ENCODE results near the gene SUPT3H.

The SUPT3H gene

DNA sequence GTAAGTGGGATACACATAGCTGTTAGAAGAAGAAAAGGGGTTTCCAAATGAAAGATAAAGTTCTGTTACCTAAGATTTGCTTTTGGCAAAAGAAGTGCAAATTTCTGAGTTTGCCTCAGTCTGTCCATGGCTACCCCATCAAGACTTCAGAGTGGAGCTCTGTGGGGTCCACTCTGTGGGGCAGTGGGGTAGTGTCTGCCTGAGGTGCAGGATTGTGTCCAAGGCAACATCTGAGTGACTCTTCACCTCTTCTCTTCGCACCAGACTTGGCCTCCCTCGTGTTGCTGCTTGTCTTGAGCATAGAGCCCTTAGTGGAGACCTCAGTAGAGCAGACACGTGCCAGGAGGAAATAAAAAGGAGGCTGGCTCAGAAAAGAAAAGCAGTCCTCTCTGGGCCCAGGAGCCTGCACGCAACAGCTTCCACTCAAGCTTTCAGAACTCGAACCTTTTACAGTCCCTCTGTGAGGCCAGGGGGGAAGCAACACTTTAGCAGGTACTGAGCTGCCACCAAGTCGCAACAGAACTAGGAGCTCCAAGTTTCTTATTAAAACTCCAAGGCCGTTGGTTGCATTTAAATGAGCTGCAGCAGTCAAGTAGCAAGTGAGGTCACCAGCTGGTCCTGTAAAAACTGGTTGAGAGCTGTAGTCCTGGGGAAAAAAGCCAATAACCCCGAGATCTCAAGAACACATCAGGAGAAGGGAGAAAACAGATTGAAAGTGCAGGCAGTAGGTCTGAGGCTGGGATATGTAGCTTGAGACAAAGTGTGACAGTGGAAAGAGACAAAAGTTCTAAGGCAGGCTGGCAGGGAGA, 576.7 kb downstream of the SUPT3H start:
- DNase-seq, result no peak
- H3K9me3 Mint-ChIP-seq, result no peaks in the 10 kb centered on the region
- peaks cover 21% of the 10 kb centered on the region for H3K4me1 Mint-ChIP-seq
- no peak overlapping the region for H3K27ac Mint-ChIP-seq
- no peak overlapping the region for H3K4me3 Mint-ChIP-seq
- H3K36me3 Mint-ChIP-seq (ENCODE audit: low read depth), result no peaks in the 10 kb centered on the region
- H3K27me3 Mint-ChIP-seq (ENCODE audit: low read depth, poor library complexity), result peaks cover 6% of the 10 kb centered on the region
- TF ChIP-seq, protein P1, sequence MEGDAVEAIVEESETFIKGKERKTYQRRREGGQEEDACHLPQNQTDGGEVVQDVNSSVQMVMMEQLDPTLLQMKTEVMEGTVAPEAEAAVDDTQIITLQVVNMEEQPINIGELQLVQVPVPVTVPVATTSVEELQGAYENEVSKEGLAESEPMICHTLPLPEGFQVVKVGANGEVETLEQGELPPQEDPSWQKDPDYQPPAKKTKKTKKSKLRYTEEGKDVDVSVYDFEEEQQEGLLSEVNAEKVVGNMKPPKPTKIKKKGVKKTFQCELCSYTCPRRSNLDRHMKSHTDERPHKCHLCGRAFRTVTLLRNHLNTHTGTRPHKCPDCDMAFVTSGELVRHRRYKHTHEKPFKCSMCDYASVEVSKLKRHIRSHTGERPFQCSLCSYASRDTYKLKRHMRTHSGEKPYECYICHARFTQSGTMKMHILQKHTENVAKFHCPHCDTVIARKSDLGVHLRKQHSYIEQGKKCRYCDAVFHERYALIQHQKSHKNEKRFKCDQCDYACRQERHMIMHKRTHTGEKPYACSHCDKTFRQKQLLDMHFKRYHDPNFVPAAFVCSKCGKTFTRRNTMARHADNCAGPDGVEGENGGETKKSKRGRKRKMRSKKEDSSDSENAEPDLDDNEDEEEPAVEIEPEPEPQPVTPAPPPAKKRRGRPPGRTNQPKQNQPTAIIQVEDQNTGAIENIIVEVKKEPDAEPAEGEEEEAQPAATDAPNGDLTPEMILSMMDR (IDR thresholded peaks at IDR 0.05), result no peak

DNA sequence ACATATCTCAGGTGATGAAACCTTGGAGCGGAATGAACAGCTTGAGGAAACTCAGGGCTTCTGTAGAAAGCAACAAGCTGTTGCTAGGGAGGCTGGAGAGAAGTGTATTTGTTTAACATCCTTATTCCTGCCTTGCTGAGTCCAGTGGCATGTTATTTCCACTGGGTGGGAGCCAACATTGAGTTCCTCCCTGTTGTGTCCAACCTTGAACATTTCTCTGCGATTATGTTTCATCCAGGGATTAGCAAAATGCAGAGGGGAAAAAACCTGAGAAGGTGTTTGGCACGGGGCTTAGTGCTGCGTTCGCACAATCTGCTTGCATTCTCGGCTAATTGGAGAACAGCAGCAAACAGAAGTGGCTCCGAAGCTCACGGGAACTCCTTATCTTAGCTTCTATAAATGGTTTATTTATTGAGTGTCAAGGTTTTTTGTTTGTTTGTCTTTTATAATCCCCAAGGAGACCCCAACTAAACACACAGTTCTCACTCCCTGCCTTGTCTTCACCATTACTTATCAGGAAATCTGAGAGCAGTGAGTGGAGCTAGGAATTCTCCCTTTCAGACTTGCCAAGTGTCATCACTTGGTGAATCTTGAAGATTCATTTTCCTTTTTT, 577.5 kb downstream of the SUPT3H start:
- H3K36me3 Mint-ChIP-seq (ENCODE audit: low read depth), result no peaks in the 10 kb centered on the region
- no peak overlapping the region for H3K4me3 Mint-ChIP-seq
- DNase-seq, result no peak
- TF ChIP-seq, protein P1 (IDR thresholded peaks at IDR 0.05), result no peak
- peaks cover 6% of the 10 kb centered on the region for H3K27me3 Mint-ChIP-seq (ENCODE audit: low read depth, poor library complexity)
- H3K4me1 Mint-ChIP-seq, result peaks cover 21% of the 10 kb centered on the region
- H3K27ac Mint-ChIP-seq, result no peak overlapping the region
- no peaks in the 10 kb centered on the region for H3K9me3 Mint-ChIP-seq

DNA sequence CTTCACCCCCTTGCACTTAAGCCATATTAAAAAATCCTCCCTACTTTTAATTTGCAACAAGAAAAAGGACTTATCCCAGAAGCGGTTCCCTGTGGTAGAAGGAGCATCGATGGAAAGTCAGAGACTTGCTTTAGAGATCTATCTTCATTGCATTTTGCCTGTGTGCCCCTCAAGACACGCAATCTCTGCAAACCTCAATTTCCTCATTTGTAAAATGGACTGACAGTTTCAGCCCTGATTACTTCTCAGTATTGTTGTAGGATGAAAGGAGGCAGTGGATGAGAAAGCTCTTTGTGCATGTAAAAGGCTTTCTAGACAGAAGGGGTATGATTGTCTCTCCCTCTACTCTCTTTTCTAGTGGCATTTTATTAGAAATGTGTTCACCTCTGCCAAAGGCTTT, 580.0 kb downstream of the SUPT3H start:
- H3K36me3 Mint-ChIP-seq (ENCODE audit: low read depth), result no peaks in the 10 kb centered on the region
- TF ChIP-seq, protein P1 (IDR thresholded peaks at IDR 0.05), result no peak
- no peak for DNase-seq
- peaks cover 4% of the 10 kb centered on the region for H3K27me3 Mint-ChIP-seq (ENCODE audit: low read depth, poor library complexity)
- H3K9me3 Mint-ChIP-seq, result no peaks in the 10 kb centered on the region
- H3K4me3 Mint-ChIP-seq, result no peak overlapping the region
- no peak overlapping the region for H3K27ac Mint-ChIP-seq
- peaks cover 21% of the 10 kb centered on the region for H3K4me1 Mint-ChIP-seq

DNA sequence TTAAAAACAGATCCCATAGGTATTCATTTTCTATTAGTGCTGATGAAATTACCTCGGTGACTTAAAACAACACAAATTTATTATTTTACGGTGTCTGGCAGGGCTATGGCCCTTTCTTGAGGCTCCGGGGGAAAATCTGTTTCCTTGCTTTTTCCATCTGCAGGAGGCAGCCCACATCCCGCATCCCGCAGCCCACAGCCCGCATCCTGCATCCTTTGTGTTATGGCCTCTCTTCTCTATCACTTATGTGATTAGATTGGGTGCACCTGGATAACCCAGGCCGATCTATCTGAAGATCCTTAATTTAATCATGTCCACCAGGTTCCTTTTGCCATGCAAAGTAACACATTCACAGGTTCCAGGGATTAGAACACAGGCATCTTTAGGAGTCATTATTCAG, 582.4 kb downstream of the SUPT3H start:
- no peaks in the 10 kb centered on the region for H3K9me3 Mint-ChIP-seq
- no peak for DNase-seq
- peaks cover 12% of the 10 kb centered on the region for H3K4me1 Mint-ChIP-seq
- H3K4me3 Mint-ChIP-seq, result no peak overlapping the region
- H3K36me3 Mint-ChIP-seq (ENCODE audit: low read depth), result no peaks in the 10 kb centered on the region
- H3K27me3 Mint-ChIP-seq (ENCODE audit: low read depth, poor library complexity), result peaks cover 3% of the 10 kb centered on the region
- TF ChIP-seq, protein P1 (IDR thresholded peaks at IDR 0.05), result no peak
- H3K27ac Mint-ChIP-seq, result no peak overlapping the region

DNA sequence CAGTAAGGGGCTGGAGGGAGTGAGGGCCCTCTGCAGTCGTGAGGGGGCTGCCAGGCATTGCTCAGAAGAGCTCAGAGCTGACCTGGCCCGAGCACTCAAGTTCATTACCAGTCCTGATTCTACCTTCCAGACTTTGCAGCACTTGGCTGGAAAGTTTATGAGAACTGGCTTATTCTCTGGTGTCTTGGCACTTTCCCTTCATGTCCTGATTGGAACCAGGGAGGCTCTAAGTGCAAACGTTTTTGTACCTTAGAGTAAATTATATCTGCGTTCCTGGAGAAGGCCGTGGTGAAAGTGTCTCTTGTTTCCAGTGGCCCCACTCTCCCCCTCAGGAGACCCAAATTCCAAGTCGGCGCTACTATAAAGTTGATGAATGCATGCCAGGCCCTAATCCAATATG, 587.9 kb downstream of the SUPT3H start:
- no peak for DNase-seq
- Mint-ChIP-seq H3K27me3 (ENCODE audit: low read depth, poor library complexity) (peaks cover 2% of the 10 kb centered on the region), H3K36me3 (ENCODE audit: low read depth) (no peaks in the 10 kb centered on the region), H3K9me3 (peaks cover 13% of the 10 kb centered on the region), H3K4me3 (no peak overlapping the region), H3K4me1 (peaks cover 24% of the 10 kb centered on the region), H3K27ac (no peak overlapping the region)
- TF ChIP-seq, protein P1 (IDR thresholded peaks at IDR 0.05), result no peak
